ENCODE results near the gene SERINC2. TPM values are rescaled to one million over a fixed set of nuclear protein-coding genes. Genes with fewer than 3 reads are reported as not detected.

The SERINC2 gene
- total and polyA plus RNA-seq, 9 donors, result 4.0 to 49.0 (median 34.5) TPM

DNA sequence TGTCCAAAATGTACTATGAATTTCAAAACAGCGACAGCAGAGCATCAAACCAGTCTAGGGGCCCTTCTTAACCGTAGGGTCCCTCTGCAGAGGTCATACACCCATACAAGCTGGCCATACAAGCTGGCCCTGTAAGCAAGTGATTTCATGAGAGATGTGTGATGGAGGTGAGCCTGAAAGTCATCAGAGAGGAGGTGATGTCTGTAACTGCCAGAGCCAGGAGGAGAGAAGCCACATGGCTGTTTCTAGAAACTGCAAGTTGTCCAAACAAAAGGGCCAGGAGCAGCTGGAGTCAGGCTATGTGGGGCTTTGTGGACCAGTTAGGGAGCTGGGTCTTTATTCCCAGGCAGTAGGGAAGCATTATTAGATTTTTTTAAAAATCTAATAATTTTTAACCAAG lies 14.8 kb upstream of the SERINC2 start:
- Histone ChIP-seq H3K9me3 (replicated peaks; ENCODE audit: control insufficient read depth, low read depth, low read length) (no peaks in the 10 kb centered on the region), H3K36me3 (ENCODE audit: control insufficient read depth, insufficient read depth, low read length) (no peaks in the 10 kb centered on the region), H3K4me3 (ENCODE audit: low read length) (no peak overlapping the region), H3K27me3 (ENCODE audit: control insufficient read depth, insufficient read depth, low read length) (no peaks in the 10 kb centered on the region), H3K4me1 (ENCODE audit: control insufficient read depth, insufficient read depth, low read length) (peaks cover 8% of the 10 kb centered on the region), H3K27ac (ENCODE audit: low read length) (no peak overlapping the region)
- WGBS (ENCODE audit: insufficient coverage), result 100% methylated on average over 1 of the region's 2 CpGs
- DNase-seq, result no peak

DNA sequence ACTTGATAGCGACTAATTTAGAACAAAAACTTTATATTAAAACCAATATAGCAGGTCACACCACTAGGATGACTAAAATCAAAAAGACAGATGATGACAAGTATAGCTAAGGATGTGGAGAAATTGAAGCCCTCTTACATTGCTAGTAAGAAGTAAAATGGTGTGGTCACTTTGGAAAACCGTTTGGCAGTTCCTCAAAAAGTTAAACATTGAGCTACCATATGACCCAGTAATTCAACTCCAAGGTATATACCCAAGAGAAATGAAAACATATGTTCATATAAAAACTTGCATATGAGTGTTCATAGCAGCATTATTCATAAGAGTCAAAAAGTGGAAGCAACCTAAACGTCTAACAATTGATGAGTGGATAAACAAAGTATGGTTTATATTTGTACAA lies 13.0 kb upstream of the SERINC2 start:
- H3K27ac ChIP-seq (ENCODE audit: low read length), result no peak overlapping the region
- H3K4me3 ChIP-seq (ENCODE audit: low read length), result no peak overlapping the region
- H3K4me1 ChIP-seq (ENCODE audit: control insufficient read depth, insufficient read depth, low read length), result peaks cover 3% of the 10 kb centered on the region
- H3K36me3 ChIP-seq (ENCODE audit: control insufficient read depth, insufficient read depth, low read length), result no peaks in the 10 kb centered on the region
- no CpG with 5 or more reads among the region's 3 CpGs for WGBS (ENCODE audit: insufficient coverage)
- H3K27me3 ChIP-seq (ENCODE audit: control insufficient read depth, insufficient read depth, low read length), result no peaks in the 10 kb centered on the region
- no peak for DNase-seq
- no peaks in the 10 kb centered on the region for H3K9me3 ChIP-seq (replicated peaks; ENCODE audit: control insufficient read depth, low read depth, low read length)

DNA sequence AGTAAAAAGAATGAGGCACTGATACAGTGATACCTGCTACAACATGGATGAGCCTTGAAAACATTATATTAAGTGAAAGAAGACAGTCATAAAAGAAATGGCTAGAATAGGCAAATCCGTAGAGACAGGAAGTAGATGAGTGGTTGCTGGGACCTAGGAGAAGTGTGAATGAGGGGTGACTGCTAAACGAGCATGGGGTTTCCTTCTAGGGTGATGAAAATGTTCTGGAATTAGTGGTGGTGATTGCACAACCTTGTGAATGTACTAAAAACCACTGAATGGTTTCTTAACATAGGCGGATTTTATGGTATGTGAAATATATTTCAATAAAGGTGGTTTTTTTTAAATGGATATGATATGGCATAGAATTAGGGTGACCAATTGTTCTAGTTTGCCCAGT lies 12.6 kb upstream of the SERINC2 start:
- Histone ChIP-seq H3K27me3 (ENCODE audit: control insufficient read depth, insufficient read depth, low read length) (no peaks in the 10 kb centered on the region), H3K9me3 (replicated peaks; ENCODE audit: control insufficient read depth, low read depth, low read length) (no peaks in the 10 kb centered on the region), H3K27ac (ENCODE audit: low read length) (no peak overlapping the region), H3K4me1 (ENCODE audit: control insufficient read depth, insufficient read depth, low read length) (peaks cover 6% of the 10 kb centered on the region), H3K36me3 (ENCODE audit: control insufficient read depth, insufficient read depth, low read length) (no peaks in the 10 kb centered on the region), H3K4me3 (ENCODE audit: low read length) (no peak overlapping the region)
- 30% methylated on average over 3 of the region's 3 CpGs for WGBS (ENCODE audit: insufficient coverage)
- DNase-seq, result no peak

DNA sequence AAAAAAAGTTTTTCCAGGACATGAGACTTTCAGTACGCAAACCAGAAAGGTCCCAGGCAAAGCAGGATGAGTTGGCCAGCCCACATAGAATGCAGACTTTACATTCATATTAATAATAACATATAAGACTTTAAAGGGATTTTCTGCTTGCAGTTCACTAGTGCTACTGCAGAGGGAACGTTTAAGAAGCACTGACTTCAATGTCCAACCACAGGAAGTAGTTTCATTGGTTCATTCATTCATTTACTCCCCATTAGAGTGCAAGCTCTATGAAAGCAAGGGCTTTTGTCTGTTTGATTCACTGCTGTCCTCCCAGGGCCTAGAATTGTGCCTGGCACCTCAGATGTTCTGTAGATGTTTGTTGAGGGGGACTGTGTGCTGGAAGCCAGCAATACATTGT lies 11.8 kb upstream of the SERINC2 start:
- H3K27ac ChIP-seq (ENCODE audit: low read length), result no peak overlapping the region
- no peaks in the 10 kb centered on the region for H3K36me3 ChIP-seq (ENCODE audit: control insufficient read depth, insufficient read depth, low read length)
- no peak for DNase-seq
- H3K9me3 ChIP-seq (replicated peaks; ENCODE audit: control insufficient read depth, low read depth, low read length), result no peaks in the 10 kb centered on the region
- no peaks in the 10 kb centered on the region for H3K27me3 ChIP-seq (ENCODE audit: control insufficient read depth, insufficient read depth, low read length)
- WGBS (ENCODE audit: insufficient coverage), result no CpG with 5 or more reads among the region's 2 CpGs
- peaks cover 15% of the 10 kb centered on the region for H3K4me1 ChIP-seq (ENCODE audit: control insufficient read depth, insufficient read depth, low read length)
- H3K4me3 ChIP-seq (ENCODE audit: low read length), result no peak overlapping the region

DNA sequence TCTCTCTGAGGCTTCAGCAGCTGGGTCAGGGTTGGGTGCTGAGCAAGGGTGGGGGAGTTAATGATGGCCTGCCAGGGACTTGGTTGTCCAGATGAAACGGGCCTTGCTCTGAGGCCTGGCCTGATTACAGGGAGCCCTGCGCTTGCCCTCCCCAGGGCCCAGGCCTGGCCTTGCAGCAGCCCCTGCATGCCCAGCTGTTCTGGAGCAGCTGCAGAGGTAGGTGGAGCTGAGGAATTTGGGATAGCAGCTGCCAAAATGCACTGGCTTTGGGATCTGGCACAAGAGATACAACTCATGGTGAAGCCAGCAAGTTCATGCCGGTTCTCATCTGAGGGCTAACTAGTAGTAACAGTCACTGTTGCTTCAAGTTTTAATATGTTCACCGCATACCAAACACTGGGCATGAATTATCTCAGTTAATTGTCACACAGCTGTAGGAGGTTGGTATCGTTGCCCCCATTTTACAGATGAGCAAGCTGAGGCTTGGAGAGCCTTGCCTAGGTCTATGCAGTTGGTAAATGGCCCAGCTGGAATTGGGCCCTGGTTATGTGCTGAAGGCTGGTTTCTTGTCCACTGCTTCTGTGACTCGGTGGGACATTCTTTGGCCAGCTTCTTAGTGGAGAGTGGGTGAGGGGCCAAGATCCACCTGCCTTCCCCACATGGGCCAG lies 7.3 kb upstream of the SERINC2 start:
- no peaks in the 10 kb centered on the region for H3K27me3 ChIP-seq (ENCODE audit: control insufficient read depth, insufficient read depth, low read length)
- no peaks in the 10 kb centered on the region for H3K9me3 ChIP-seq (replicated peaks; ENCODE audit: control insufficient read depth, low read depth, low read length)
- no peak overlapping the region for H3K4me3 ChIP-seq (ENCODE audit: low read length)
- H3K36me3 ChIP-seq (ENCODE audit: control insufficient read depth, insufficient read depth, low read length), result no peaks in the 10 kb centered on the region
- H3K27ac ChIP-seq (ENCODE audit: low read length), result peak overlapping the region; percentile 84
- WGBS (ENCODE audit: insufficient coverage), result 49% methylated on average over 5 of the region's 6 CpGs
- H3K4me1 ChIP-seq (ENCODE audit: control insufficient read depth, insufficient read depth, low read length), result peaks cover 30% of the 10 kb centered on the region
- DNase-seq, result peak; percentile 88

DNA sequence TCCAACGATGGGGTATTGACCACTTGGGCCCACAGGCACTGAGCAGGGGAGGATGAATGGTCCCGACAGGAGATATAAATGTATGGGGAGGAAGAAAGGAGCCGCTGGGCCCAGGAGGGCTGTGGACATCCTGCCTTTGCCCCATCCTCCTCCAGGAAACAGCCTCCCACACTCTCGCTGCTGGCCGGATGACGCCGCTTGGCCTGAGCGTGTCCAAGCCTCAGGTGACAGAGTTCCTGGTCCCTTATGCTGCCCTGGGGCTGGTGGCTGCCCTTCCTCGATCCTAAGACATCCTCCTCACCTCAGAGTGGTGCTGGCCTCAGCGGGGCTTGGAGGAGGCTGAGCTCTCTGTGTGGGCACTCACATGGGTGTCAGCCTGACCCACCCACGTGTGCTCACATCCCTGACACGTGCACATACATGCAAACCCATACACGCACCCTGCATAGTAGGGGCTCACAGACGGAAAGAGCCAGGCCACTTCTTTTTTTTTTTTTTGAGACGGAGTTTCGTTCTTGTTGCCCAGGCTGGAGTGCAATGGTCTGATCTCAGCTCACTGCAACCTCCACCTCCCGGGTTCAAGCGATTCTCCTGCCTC lies 5.9 kb upstream of the SERINC2 start:
- Histone ChIP-seq H3K9me3 (replicated peaks; ENCODE audit: control insufficient read depth, low read depth, low read length) (no peaks in the 10 kb centered on the region), H3K4me3 (ENCODE audit: low read length) (no peak overlapping the region), H3K27ac (ENCODE audit: low read length) (no peak overlapping the region), H3K4me1 (ENCODE audit: control insufficient read depth, insufficient read depth, low read length) (peaks cover 30% of the 10 kb centered on the region), H3K27me3 (ENCODE audit: control insufficient read depth, insufficient read depth, low read length) (peaks cover 8% of the 10 kb centered on the region), H3K36me3 (ENCODE audit: control insufficient read depth, insufficient read depth, low read length) (no peaks in the 10 kb centered on the region)
- 72% methylated on average over 9 of the region's 18 CpGs for WGBS (ENCODE audit: insufficient coverage)
- DNase-seq, result no peak

DNA sequence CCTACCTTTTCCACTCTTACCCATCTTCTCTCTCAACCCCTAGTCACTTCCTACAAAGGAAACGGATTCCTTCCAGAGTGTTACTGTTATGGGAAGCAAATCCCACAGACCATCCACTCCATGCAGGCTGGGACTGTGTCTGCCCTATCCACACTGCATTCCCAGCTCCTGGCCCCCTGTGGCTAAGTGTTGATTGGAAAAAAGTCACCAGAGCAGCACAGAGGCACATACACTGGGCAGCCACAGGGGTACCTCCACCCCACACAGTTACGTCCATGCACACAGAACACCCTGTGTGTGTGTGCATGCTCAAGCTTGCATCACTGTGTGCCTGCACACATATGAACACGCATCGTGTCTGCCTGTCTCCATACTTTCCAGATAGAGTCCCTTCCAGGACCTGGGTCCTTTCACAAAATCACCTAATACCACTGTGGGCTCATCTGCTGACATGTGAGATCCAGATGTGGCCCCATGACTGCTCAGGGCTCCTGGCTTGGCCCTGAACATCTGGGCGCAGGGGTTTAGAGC lies 4.2 kb upstream of the SERINC2 start:
- H3K27me3 ChIP-seq (ENCODE audit: control insufficient read depth, insufficient read depth, low read length), result peaks cover 23% of the 10 kb centered on the region
- no peak for DNase-seq
- 67% methylated on average over 3 of the region's 5 CpGs for WGBS (ENCODE audit: insufficient coverage)
- no peaks in the 10 kb centered on the region for H3K36me3 ChIP-seq (ENCODE audit: control insufficient read depth, insufficient read depth, low read length)
- peaks cover 41% of the 10 kb centered on the region for H3K4me1 ChIP-seq (ENCODE audit: control insufficient read depth, insufficient read depth, low read length)
- no peak overlapping the region for H3K27ac ChIP-seq (ENCODE audit: low read length)
- no peak overlapping the region for H3K4me3 ChIP-seq (ENCODE audit: low read length)
- H3K9me3 ChIP-seq (replicated peaks; ENCODE audit: control insufficient read depth, low read depth, low read length), result no peaks in the 10 kb centered on the region

DNA sequence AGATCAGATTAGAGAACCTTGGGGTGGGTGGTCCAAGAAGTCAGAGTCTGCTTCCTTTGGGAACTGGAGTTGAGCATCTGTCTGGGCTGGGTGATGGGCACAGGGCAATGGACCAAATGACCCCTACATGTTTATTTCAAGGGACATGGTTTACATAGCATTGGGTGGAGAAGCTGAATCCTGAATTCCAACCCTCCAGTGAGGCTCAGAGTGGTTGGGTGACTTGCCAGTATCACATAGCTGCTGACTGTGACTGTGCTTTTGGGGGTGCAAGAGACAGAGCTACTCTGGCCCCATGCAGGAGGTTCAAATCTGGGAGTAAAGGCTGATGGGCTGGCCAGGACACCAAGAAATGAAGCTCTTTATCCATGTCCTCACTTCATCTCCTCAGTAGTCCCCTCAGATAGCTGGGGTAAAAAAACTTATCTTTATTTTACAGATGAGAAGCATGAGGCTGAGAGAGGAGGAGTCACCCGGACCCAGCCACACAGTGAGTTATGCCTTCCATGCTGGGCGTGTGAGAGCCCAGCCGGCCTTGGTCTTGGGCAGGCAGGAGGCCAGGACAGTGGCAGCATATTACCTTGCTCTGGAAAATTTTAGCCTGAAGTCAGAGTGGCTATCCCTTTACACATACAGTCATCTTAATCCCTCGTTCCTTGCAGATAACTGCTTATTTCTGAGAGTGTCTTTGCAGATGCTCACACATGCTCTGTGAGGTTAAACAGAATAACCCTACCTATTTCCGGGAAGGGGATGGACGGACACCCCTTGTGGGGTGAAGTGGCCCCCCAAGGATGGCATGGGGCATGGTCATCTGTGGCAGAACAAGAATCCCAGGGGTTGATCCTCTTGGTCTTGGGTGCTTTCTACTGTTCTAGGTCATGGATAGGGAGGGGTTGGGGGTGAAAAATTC lies 2.8 kb upstream of the SERINC2 start:
- no peaks in the 10 kb centered on the region for H3K9me3 ChIP-seq (replicated peaks; ENCODE audit: control insufficient read depth, low read depth, low read length)
- no peak overlapping the region for H3K27ac ChIP-seq (ENCODE audit: low read length)
- no peak overlapping the region for H3K4me3 ChIP-seq (ENCODE audit: low read length)
- WGBS (ENCODE audit: insufficient coverage), result 56% methylated on average over 3 of the region's 6 CpGs
- DNase-seq, result no peak
- peaks cover 2% of the 10 kb centered on the region for H3K36me3 ChIP-seq (ENCODE audit: control insufficient read depth, insufficient read depth, low read length)
- peaks cover 36% of the 10 kb centered on the region for H3K27me3 ChIP-seq (ENCODE audit: control insufficient read depth, insufficient read depth, low read length)
- H3K4me1 ChIP-seq (ENCODE audit: control insufficient read depth, insufficient read depth, low read length), result peaks cover 49% of the 10 kb centered on the region

DNA sequence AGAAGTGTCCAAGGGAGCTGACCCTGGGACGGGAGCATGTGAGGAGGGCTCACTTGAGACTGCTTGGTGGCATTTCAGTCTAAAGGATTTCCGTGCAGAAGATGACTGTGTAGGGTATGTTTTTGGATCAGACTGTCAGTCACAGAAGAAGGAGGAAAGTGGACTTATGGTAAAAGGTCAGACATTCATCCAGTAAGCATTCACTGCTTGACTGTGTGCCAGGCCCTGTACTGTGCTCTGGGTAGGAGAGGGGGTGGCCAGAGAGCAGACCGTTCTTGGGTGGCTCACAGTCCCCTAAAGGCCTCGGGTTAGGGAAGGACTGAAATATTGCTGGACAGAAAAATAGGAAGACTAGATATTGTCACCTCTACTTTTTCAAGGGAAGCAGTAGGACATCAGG lies 2.1 kb upstream of the SERINC2 start:
- H3K9me3 ChIP-seq (replicated peaks; ENCODE audit: control insufficient read depth, low read depth, low read length), result no peaks in the 10 kb centered on the region
- no peak for DNase-seq
- H3K36me3 ChIP-seq (ENCODE audit: control insufficient read depth, insufficient read depth, low read length), result peaks cover 9% of the 10 kb centered on the region
- H3K4me3 ChIP-seq (ENCODE audit: low read length), result no peak overlapping the region
- peaks cover 36% of the 10 kb centered on the region for H3K27me3 ChIP-seq (ENCODE audit: control insufficient read depth, insufficient read depth, low read length)
- H3K4me1 ChIP-seq (ENCODE audit: control insufficient read depth, insufficient read depth, low read length), result peaks cover 46% of the 10 kb centered on the region
- H3K27ac ChIP-seq (ENCODE audit: low read length), result no peak overlapping the region
- WGBS (ENCODE audit: insufficient coverage), result 42% methylated on average over 2 of the region's 4 CpGs

DNA sequence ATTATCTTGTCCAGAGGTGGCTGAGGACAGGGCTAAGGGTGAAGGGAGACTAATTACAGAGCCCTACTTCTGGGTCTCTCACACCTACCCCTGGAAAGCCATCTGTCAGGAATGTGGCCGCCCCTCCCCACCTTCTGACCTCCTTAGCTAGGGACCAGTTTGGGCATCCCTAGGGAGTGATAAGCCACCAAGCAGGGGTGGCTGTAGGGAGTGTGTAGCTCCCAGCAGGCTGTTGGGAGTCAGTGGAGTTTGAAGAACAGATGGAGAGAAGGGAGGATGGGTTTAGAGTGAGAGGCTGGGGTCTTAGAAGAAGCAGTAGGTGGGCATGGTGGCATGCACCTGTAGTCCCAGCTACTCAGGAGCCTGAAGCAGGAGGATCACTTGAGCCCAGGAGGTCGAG lies 808 bp upstream of the SERINC2 start:
- no peak overlapping the region for H3K4me3 ChIP-seq (ENCODE audit: low read length)
- peaks cover 36% of the 10 kb centered on the region for H3K27me3 ChIP-seq (ENCODE audit: control insufficient read depth, insufficient read depth, low read length)
- peaks cover 9% of the 10 kb centered on the region for H3K36me3 ChIP-seq (ENCODE audit: control insufficient read depth, insufficient read depth, low read length)
- DNase-seq, result no peak
- no peak overlapping the region for H3K27ac ChIP-seq (ENCODE audit: low read length)
- peaks cover 34% of the 10 kb centered on the region for H3K4me1 ChIP-seq (ENCODE audit: control insufficient read depth, insufficient read depth, low read length)
- H3K9me3 ChIP-seq (replicated peaks; ENCODE audit: control insufficient read depth, low read depth, low read length), result no peaks in the 10 kb centered on the region
- WGBS (ENCODE audit: insufficient coverage), result 20% methylated on average over 1 of the region's 2 CpGs

All from muscle of leg (tissue), 11 donors.